DMS53 treated with DMSO at 0.1 percent for 48 hours (cell line): Measurements from ENCODE around the gene SUCLA2.
A peak's percentile ranks its signal among the peaks of the same experiment; 100 is the strongest.
"Not testable (repeated sequence)": the region's sequence is repeated elsewhere in the genome, so short reads cannot be mapped to it uniquely, and the experiment has no call there.

ENCODE experiments used
- DNase-seq: peaks from one replicate; lab custom pipeline; 2025; ENCODE audit not compliant: unreplicated experiment; lab: John Stamatoyannopoulos, UW

Gene SUCLA2

DNA sequence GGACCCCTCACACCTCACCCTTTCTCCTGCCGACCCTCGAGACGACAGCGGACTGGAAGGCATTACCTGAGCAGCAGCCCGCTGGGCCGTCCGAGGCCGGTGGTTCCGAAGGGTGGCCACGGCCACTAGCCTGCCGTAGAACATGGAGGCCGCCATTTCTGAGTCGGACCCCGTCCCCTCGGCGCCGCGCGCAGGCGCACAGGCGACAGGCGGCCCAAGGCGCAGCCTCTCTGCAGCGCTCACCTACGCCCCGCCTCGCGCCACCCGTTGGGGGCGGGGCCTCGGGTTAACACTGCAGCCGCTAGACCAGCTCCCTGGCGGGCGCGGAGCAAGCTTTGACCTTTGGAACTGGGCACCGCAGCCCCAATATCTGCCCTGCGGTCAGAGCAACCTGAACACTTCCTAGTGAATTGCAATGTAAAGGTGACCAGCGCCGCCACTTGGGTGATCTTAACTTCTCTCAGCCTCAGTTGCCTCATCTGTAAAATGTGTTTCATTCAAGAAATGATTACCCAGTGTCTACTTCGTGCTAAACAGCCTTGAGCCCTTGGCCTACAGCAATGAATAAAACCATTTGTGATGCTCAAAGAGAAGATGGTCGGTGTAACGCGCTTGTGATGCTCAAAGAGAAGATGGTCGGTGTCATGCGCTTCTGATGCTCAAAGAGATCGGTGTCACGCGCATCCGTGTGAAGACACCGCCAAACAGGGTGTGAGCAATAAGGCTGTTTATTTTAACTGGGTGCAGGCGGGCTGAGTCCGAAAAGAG, at the start of gene SUCLA2:
SUCLA2 (minus strand) TSS at position 160 of the 768 bp plus-strand sequence; CDS start at position 156, 4 bp downstream.
- peak; percentile 58 for DNase-seq

DNA sequence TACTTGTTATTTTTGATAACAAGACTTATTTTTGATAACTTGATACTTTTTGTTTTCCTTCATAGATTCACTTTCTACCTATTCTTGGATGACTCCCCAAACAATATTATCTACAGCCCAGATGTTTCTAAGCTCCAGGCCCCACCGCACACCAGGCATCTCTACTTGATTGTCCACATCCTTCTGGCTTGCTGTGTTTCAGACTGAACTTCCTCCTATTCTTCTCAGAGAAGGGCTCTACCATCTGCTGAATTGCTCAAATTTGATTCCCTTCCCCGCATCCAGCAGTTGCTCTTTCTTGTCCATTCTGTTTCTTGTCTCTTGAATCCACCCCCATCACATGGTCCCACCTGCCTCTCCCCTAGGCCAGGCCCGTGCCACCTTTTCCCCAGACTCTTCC, 49.5 kb upstream of the SUCLA2 start:
- no peak for DNase-seq

DNA sequence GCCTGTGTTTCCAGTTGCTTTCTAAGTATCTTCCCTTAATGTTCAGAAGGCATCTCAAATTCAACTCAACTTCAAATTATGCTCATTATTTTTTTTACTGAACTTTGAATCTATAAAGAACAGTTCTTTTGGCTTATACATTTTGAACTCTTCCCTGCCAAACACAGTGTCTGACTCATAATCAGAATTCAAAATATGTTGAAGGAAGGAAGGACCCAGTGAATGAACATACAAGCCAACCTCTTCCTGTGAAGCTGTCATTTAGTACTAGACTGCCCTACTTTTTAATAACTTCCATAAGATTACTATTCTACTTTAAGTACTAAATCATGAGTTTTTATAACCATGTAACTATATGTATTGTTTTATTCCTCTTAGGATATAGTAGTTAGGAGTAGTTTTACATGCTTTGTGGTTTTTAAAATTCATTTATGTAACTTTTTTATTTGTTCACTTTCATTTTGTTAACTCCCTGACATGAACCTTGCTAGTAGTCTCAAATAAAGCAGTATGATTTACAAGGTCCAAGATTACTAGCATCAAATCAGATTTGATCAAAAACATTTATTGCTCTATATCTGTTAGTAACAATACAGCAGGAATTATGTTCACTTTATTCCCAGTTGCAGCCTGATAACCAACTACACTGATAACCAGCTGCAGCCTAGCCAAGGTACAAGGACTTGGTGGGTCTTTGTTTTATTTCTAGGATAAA, 42.9 kb upstream of the SUCLA2 start:
- no peak for DNase-seq

GRCh38 chr13:48042894-48043293, 41.8 kb upstream of the SUCLA2 start:
- no peak for DNase-seq

DNA sequence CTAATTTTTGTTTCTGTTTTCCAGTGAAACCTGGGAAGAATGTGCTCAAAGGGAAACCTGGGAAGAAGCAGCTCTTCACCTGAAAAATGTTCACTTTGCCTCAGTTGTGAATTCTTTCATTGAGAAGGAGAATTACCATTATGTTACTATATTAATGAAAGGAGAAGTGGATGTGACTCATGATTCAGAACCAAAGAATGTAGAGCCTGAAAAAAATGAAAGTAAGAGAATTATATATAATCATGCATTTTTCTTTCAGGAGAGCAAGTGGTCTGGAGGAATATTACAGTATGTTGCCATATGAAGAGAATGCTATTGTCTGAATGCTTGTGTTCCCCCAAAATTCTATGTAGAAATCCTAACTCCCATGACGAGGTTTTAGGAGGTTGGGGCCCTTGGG, 39.8 kb upstream of the SUCLA2 start:
- DNase-seq = no peak

- no peak for DNase-seq
Observed at GRCh38 chr13:48040049-48040448, 39.0 kb upstream of the SUCLA2 start.

- no peak for DNase-seq
Observed at GRCh38 chr13:48038761-48039160, 37.7 kb upstream of the SUCLA2 start.

GRCh38 chr13:48037346-48038173, 36.5 kb upstream of the SUCLA2 start, which contains the start of gene NUDT15:
TSS of gene NUDT15 (plus strand) at chr13:48037726. CDS start at chr13:48037747, 21 bp downstream.
- DNase-seq = peak; percentile 84

- no peak for DNase-seq
Observed at GRCh38 chr13:48029859-48030258, 28.8 kb upstream of the SUCLA2 start.

- no peak for DNase-seq
Observed at GRCh38 chr13:48028066-48028465, 27.0 kb upstream of the SUCLA2 start.

GRCh38 chr13:48019796-48020195, 18.7 kb upstream of the SUCLA2 start:
- DNase-seq = no peak

DNA sequence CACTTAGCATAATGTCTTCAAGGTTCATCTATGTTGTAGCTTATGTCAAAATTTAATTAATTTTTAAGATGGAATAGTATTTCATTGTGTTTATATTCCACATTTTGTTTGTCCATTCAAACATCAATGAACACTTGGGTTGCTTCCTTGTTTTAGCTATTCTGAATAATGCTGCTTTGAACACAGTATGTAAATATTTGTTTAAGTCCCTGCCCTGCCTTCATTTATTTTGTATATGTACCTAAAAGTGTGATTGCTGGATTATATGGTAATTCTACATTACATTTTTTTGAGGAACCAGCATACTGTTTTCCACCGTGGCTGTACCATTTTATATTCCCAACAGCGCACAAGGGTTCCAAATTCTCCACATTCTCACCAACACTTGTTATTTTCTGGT, 17.6 kb upstream of the SUCLA2 start:
- DNase-seq = peak; percentile 30

DNA sequence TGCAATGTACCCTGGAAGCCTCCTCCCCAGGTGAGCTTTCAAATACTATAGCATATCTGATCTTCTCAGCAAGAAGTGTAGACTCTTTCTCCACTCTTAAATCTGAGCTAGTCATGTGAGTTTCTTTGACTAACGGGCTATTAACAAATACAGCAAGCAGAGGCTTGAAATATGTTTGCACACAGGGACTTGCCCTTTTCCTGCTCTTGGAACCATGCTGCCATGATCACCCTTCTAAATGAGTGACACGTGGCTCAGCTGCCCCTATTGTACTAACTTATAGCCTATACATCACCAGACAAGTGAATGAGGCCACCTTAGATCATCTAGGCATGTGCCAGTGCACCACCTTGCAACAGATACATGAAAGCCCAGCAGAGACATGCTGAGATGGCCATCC, 13.3 kb upstream of the SUCLA2 start:
- DNase-seq = no peak

DNA sequence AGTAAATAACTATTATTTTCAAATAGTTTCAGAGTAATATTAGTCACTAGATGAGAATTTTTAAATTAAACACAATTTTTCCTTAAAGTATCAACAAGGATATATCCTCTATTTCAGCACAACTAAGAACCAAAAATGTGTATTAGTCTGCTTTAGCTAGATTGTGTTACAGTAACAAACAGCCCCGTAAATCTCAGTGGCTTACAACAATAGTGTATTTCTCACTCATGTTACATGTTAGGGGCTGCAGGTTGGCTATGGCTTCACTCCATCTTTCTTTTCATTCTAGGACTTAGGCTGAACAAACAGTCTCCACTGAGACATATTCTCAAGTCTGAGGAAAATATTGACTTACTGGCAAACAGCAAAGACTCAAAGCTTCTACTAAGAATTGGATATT, 11.6 kb upstream of the SUCLA2 start:
- DNase-seq = no peak

DNA sequence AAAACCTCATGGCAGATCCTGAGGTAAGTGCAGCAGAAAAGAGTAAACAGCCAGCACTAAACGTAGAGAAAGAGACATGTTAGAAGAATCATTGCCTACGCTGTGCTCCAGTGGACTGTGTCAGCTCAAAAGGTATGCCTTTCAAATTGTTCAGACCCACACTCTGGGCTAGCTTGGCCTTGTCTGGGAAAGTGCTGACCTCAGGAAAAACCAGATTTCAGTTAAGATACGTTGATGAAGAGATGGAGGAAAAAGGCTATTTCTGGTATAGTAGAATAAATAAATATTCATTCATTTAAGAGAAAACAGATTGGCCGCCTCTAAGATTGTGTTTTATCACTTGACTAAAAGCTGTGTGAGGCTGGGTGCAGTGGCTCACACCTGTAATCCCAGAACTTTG, 9.6 kb upstream of the SUCLA2 start:
- no peak for DNase-seq

DNA sequence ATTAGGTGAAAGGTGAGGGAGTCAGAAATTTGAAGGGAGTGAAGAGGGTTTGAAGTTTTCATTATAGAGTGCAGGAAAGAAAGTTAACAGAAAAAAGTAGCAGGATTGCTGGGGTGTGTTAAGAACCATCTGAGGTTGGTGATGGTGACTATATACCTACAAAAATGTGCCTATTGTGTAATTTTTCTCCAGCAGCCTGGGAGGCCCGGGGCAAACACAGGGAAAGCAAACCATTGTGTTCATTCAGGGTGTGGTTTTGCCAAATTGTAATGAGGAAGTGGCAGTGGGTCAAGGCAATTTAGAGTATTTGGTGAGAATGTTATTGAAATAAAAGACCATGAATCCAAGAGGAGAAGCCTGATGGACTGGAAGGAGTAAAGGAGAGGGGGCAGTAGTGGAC, 8.2 kb upstream of the SUCLA2 start:
- DNase-seq = no peak

- no peak for DNase-seq
Observed at GRCh38 chr13:48006396-48006795, 5.3 kb upstream of the SUCLA2 start.

DNA sequence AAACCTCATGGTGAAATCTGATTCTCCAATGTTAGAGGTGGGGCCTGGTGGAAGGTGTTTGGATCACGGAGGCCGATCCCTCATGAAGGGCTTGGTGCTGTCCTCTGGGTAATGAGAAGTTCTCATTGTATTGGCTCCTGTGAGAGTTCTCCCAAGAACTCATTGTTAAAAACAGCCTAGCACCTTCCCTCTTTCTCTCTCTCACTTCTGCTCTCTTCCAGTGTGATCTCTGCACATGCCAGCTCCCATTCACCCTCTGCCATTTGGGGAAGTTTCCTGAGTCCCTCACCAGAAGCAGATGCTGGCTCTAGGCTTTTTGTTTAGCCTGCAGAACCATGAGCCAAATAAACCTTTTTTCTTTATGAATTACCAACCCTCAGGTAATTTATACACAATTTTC, 3.1 kb upstream of the SUCLA2 start:
- no peak for DNase-seq

DNA sequence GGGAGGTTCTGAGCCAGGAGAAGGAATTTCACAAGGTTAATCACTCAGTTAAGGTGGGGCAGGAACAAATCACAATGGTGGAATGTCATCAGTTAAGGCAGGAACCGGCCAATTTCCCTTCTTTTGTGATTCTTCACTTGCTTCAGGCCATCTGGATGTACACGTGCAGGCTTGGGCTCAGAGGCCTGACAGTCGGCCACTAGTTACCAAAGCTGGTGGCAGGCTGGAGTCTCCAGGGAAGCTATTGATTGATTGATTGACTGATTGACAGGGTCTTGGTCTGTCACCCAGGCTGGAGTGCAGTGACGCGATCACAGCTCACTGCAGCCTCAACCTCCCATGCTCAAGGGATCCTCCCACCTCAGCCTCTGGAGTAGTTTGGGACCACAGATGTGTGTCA, 926 bp upstream of the SUCLA2 start:
- DNase-seq = not testable (repeated sequence)

DNA sequence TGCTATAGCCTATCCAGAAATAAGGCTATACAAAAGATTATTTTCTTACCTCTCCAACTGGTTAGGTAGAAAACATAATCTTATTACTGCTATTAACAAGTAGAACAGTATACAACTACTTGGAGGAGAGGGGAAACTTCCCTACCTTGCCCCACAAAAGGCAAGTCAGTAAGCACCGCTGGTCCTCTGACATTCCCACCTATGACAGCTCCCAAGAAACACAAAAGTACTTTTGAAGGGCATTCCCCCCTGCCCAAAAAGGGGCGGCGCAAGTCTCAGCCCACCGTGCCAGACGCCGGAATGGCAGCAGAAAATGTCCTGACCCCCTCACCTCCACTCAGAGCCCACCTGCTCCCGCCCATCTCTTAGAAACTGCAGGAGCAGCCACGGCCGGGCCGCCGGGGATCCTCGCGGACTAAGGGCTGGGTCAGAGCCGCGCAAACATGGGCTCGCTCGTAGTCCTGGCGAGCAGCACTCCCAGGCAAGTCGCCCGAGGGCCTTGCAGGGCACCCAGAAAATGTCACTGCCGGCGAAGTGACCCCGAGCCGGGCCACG, 437 bp downstream of the SUCLA2 start:
- DNase-seq = no peak

DNA sequence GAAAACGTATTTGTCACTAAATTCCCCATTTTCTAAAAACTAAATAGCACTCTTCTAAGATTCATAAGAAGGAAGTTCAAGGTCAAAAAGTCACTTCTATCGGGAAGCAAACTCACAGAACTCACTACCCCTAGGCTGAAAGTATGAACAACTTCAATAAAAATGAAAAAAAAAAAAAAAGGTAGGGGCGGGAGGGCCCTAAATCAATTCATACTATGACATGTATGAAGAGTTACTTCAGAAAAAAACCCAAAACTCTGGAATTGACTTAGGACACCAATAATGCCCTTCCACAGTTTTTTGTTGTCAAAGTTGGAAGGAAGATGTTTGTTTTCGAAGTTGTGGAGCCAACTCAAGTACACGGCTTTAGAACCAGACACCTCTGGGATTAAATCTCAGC, 1.1 kb downstream of the SUCLA2 start:
- DNase-seq = no peak
